Vagina (tissue), 2 donors: ENCODE measurements around the gene CADM2.

Experiments
- POLR2A ChIP-seq, 2 donors: fragments of 450-650 bp; IDR thresholded peaks; one replicate each; pipeline ENCODE4 v1.6.1; 2017; ENCODE audit warnings: antibody characterized with exemption in 2 of 2, mild to moderate bottlenecking in 2 of 2, moderate library complexity in 2 of 2
- TF ChIP-seq, protein P1 (sequence below), 3 experiments: fragments of 450-650 bp in 2 of 3; fragments of 200-600 bp in 1 of 3; sonication (generic) in 1 of 3; IDR thresholded peaks; one replicate each; pipeline ENCODE4 v1.5.1; 2017 to 2019; ENCODE audit warnings: antibody characterized with exemption in 3 of 3, mild to moderate bottlenecking in 2 of 3, moderate library complexity in 2 of 3

DNA sequence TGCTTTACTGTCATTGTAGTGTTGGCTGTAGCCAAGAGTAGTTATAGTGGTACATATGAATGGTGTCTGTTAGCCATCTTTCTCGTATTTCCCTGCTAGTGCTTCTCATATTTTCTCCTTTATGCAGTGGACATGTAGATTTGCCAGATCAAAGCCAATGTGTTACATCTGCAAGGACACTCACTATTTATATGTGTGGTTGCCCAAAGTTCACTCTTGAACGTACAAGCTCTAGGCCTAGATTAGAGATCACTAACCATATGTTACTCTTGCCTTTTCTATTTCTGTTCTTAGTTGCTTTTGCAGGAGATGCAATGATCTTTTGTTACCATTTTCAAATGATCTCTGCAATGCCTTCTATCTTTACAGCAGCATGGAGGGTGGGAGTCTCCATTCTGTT, 78.4 kb downstream of the CADM2 start:
- TF ChIP-seq, protein P1, sequence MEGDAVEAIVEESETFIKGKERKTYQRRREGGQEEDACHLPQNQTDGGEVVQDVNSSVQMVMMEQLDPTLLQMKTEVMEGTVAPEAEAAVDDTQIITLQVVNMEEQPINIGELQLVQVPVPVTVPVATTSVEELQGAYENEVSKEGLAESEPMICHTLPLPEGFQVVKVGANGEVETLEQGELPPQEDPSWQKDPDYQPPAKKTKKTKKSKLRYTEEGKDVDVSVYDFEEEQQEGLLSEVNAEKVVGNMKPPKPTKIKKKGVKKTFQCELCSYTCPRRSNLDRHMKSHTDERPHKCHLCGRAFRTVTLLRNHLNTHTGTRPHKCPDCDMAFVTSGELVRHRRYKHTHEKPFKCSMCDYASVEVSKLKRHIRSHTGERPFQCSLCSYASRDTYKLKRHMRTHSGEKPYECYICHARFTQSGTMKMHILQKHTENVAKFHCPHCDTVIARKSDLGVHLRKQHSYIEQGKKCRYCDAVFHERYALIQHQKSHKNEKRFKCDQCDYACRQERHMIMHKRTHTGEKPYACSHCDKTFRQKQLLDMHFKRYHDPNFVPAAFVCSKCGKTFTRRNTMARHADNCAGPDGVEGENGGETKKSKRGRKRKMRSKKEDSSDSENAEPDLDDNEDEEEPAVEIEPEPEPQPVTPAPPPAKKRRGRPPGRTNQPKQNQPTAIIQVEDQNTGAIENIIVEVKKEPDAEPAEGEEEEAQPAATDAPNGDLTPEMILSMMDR (IDR thresholded peaks at IDR 0.05): no peak
- no peak for TF ChIP-seq POLR2A (IDR thresholded peaks at IDR 0.05)
